Fibroblast of lung (primary cell): Measurements from ENCODE around the gene E2F6.

Experiments
- EZH2 ChIP-seq: IDR thresholded peaks from 2 replicates; pipeline ENCODE4 v1.5.1; 2012; ENCODE audit warnings: low read length, control low read depth, mild to moderate bottlenecking; ENCODE audit errors: missing control alignments
- TF ChIP-seq, protein P1 (sequence below), 2 donors: IDR thresholded peaks in 1 of 2; conservative IDR thresholded peaks in 1 of 2; 1 replicate in 1 of 2; 2 replicates in 1 of 2; pipeline ENCODE4 v1.5.1; 2011 to 2012; ENCODE audit warnings: low read length in 2 of 2, control low read depth in 1 of 2, inconsistent platforms in 1 of 2, low read depth in 1 of 2, mild to moderate bottlenecking in 1 of 2

DNA sequence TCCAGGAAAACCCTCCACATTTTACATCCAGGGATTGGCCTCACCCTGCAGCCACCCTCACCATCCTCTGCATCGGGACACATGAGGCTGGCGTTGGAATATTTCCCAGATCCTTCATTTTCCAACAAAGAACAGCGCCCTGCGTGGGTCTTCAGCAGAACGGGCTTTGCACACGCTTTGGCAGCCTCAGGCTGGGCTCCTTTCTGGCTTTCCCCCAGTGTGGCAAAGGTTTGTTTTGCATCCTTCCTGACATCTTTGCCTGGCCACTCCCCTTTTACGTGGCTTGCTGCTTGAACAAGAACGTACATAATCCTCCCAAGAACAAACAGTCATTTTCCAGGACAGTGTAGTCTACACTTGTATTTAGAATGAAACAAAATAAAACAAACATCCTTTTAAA lies 42.3 kb upstream of the E2F6 start:
- TF ChIP-seq EZH2 = no peak
- TF ChIP-seq, protein P1, sequence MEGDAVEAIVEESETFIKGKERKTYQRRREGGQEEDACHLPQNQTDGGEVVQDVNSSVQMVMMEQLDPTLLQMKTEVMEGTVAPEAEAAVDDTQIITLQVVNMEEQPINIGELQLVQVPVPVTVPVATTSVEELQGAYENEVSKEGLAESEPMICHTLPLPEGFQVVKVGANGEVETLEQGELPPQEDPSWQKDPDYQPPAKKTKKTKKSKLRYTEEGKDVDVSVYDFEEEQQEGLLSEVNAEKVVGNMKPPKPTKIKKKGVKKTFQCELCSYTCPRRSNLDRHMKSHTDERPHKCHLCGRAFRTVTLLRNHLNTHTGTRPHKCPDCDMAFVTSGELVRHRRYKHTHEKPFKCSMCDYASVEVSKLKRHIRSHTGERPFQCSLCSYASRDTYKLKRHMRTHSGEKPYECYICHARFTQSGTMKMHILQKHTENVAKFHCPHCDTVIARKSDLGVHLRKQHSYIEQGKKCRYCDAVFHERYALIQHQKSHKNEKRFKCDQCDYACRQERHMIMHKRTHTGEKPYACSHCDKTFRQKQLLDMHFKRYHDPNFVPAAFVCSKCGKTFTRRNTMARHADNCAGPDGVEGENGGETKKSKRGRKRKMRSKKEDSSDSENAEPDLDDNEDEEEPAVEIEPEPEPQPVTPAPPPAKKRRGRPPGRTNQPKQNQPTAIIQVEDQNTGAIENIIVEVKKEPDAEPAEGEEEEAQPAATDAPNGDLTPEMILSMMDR (conservative IDR thresholded peaks at IDR 0.05 in 1 of 2, IDR thresholded peaks at IDR 0.05 in 1 of 2; ENCODE audit: low read depth in 1 of 2, low read length in 2 of 2) = no peak
